CD8-positive, alpha-beta memory T cell (primary cell): ENCODE measurements around the gene PUSL1. TPM values are rescaled to one million over a fixed set of nuclear protein-coding genes. Genes with fewer than 3 reads are reported as not detected.

ENCODE experiments used
- CTCF ChIA-PET: fragments of 350-600 bp; sonication (Branson Sonifier 250); formaldehyde crosslinking; loops from one replicate; lab custom pipeline; 2021; ENCODE audit warnings: antibody characterized with exemption; lab: Charles Lee
- POLR2A ChIA-PET: fragments of 350-600 bp; sonication (Branson Sonifier 250); formaldehyde crosslinking; loops from one replicate; lab custom pipeline; 2021; ENCODE audit warnings: antibody characterized with exemption; lab: Charles Lee
- DNase-seq, 5 donors: peaks; one replicate each; pipeline versions ENCODE4 v3.0.0 to v3.0.0-alpha.2; 2020 to 2022; ENCODE audit warnings: mixed read lengths in 1 of 5
- H3K27ac ChIP-seq: one replicate; pipeline ENCODE4 v1.7.0; 2013; ENCODE audit warnings: low read depth, mild to moderate bottlenecking, low read length, moderate library complexity
- H3K27me3 ChIP-seq: 2 replicates; pipeline ENCODE4 v1.7.0; 2013; ENCODE audit warnings: low read length, mild to moderate bottlenecking; ENCODE audit not compliant: insufficient read depth, poor library complexity, severe bottlenecking
- H3K36me3 ChIP-seq: 2 replicates; pipeline ENCODE4 v1.7.0; 2013; ENCODE audit warnings: mild to moderate bottlenecking, low read length, moderate library complexity; ENCODE audit not compliant: insufficient read depth
- H3K4me1 ChIP-seq: 2 replicates; pipeline ENCODE4 v1.7.0; 2013; ENCODE audit warnings: mild to moderate bottlenecking, low read length, moderate library complexity; ENCODE audit not compliant: insufficient read depth
- H3K4me3 ChIP-seq: 2 replicates; pipeline ENCODE4 v1.7.0; 2013; ENCODE audit warnings: mild to moderate bottlenecking, low read length
- H3K9me3 ChIP-seq: 2 replicates; pipeline ENCODE4 v1.7.0; 2013; ENCODE audit warnings: mild to moderate bottlenecking, low read length
- H3K27ac Mint-ChIP-seq, 8 donors: one replicate each; pipeline ENCODE4 v1.8.0; 2020 to 2021; ENCODE audit warnings: mixed read lengths in 8 of 8, mild to moderate bottlenecking in 6 of 8, inconsistent platforms in 3 of 8, moderate library complexity in 3 of 8
- H3K27me3 Mint-ChIP-seq, 2 donors: one replicate each; pipeline ENCODE4 v1.8.0; 2020 to 2021; ENCODE audit warnings: mixed read lengths in 2 of 2, mild to moderate bottlenecking in 1 of 2, moderate library complexity in 1 of 2
- H3K36me3 Mint-ChIP-seq, 3 donors: one replicate each; pipeline ENCODE4 v1.8.0; 2020 to 2021; ENCODE audit warnings: mixed read lengths in 3 of 3, inconsistent platforms in 1 of 3, mild to moderate bottlenecking in 1 of 3
- H3K4me1 Mint-ChIP-seq, 3 donors: one replicate each; pipeline ENCODE4 v1.8.0; 2020 to 2021; ENCODE audit warnings: mixed read lengths in 3 of 3, inconsistent platforms in 1 of 3, mild to moderate bottlenecking in 1 of 3
- H3K4me3 Mint-ChIP-seq, 7 donors: one replicate each; pipeline ENCODE4 v1.8.0; 2020 to 2021; ENCODE audit warnings: mixed read lengths in 7 of 7, mild to moderate bottlenecking in 6 of 7, moderate library complexity in 4 of 7, inconsistent platforms in 2 of 7
- H3K9me3 Mint-ChIP-seq, 5 donors: one replicate each; pipeline ENCODE4 v1.8.0; 2020 to 2022; ENCODE audit warnings: mixed read lengths in 5 of 5, mild to moderate bottlenecking in 3 of 5, moderate library complexity in 2 of 5, inconsistent platforms in 1 of 5
- polyA plus RNA-seq: library from polyadenylated mRNA; unstranded; fragments of 300-500 nt; fragmentation: Illumina TruSeq; gene quantifications from one replicate; pipeline ENCODE4 v1.2.3, GENCODE V29; 2021
- total RNA-seq, 2 experiments: library from RNA; stranded (reverse); gene quantifications; one replicate each; pipeline ENCODE4 v1.2.3, GENCODE V29; 2021

The PUSL1 gene
- total and polyA plus RNA-seq, 3 experiments from 2014 or later, result 22.0 to 34.3 (median 32.9) TPM

GRCh38 chr1:1294250-1294890 lies 14.0 kb upstream of the PUSL1 start:
- H3K36me3 ChIP-seq, result no peaks in the 10 kb centered on the region
- H3K4me3 ChIP-seq, result no peak overlapping the region
- H3K27ac Mint-ChIP-seq, result no peak overlapping the region
- no peaks in the 10 kb centered on the region for H3K27me3 Mint-ChIP-seq
- H3K4me1 Mint-ChIP-seq, result peaks cover 0 to 4% (median 0%) of the 10 kb centered on the region in 3 donors
- no peaks in the 10 kb centered on the region for H3K4me1 ChIP-seq
- no peaks in the 10 kb centered on the region for H3K27me3 ChIP-seq
- H3K9me3 ChIP-seq, result no peaks in the 10 kb centered on the region
- ChIA-PET CTCF (interaction anchor here (1.5 kb wide), 1 partner anchor 172 kb away, joined by 6 read pairs; no protein-coding TSS in a partner anchor), POLR2A (no interaction called here)
- H3K27ac ChIP-seq, result no peak overlapping the region
- no peaks in the 10 kb centered on the region for H3K36me3 Mint-ChIP-seq
- no peak overlapping the region for H3K4me3 Mint-ChIP-seq
- no peaks in the 10 kb centered on the region for H3K9me3 Mint-ChIP-seq
- DNase-seq, result no peak

GRCh38 chr1:1295154-1295923 lies 13.1 kb upstream of the PUSL1 start:
- Mint-ChIP-seq H3K27ac (no peak overlapping the region), H3K4me1 (peaks cover 0 to 5% (median 4%) of the 10 kb centered on the region in 3 donors), H3K27me3 (no peaks in the 10 kb centered on the region), H3K9me3 (no peaks in the 10 kb centered on the region), H3K4me3 (no peak overlapping the region), H3K36me3 (no peaks in the 10 kb centered on the region)
- no peaks in the 10 kb centered on the region for H3K4me1 ChIP-seq
- no peak overlapping the region for H3K4me3 ChIP-seq
- ChIA-PET CTCF (interaction anchor here (1.5 kb wide), 1 partner anchor 173 kb away, joined by 6 read pairs; no protein-coding TSS in a partner anchor), POLR2A (no interaction called here)
- DNase-seq, result no peak
- H3K9me3 ChIP-seq, result no peaks in the 10 kb centered on the region
- no peak overlapping the region for H3K27ac ChIP-seq
- H3K27me3 ChIP-seq, result no peaks in the 10 kb centered on the region
- H3K36me3 ChIP-seq, result no peaks in the 10 kb centered on the region

- Mint-ChIP-seq H3K4me3 (no peak overlapping the region), H3K27me3 (no peaks in the 10 kb centered on the region), H3K9me3 (no peaks in the 10 kb centered on the region), H3K27ac (no peak overlapping the region), H3K36me3 (no peaks in the 10 kb centered on the region), H3K4me1 (peaks cover 0 to 5% (median 4%) of the 10 kb centered on the region in 3 donors)
- no peak overlapping the region for H3K27ac ChIP-seq
- no peaks in the 10 kb centered on the region for H3K36me3 ChIP-seq
- H3K9me3 ChIP-seq, result no peaks in the 10 kb centered on the region
- H3K4me1 ChIP-seq, result no peaks in the 10 kb centered on the region
- H3K27me3 ChIP-seq, result no peaks in the 10 kb centered on the region
- CTCF ChIA-PET, result no interaction called here
- H3K4me3 ChIP-seq, result no peak overlapping the region
- POLR2A ChIA-PET, result no interaction called here
- DNase-seq, result no peak
These were observed 12.0 kb upstream of the PUSL1 start for GRCh38 chr1:1296070-1297061.

GRCh38 chr1:1297802-1298424 lies 10.5 kb upstream of the PUSL1 start:
- Mint-ChIP-seq H3K27me3 (no peaks in the 10 kb centered on the region), H3K36me3 (no peaks in the 10 kb centered on the region), H3K27ac (no peak overlapping the region), H3K4me1 (peaks cover 0 to 5% (median 0%) of the 10 kb centered on the region in 3 donors), H3K9me3 (no peaks in the 10 kb centered on the region), H3K4me3 (no peak overlapping the region)
- H3K9me3 ChIP-seq, result no peaks in the 10 kb centered on the region
- H3K27ac ChIP-seq, result no peak overlapping the region
- ChIA-PET CTCF (no interaction called here), POLR2A (no interaction called here)
- H3K4me1 ChIP-seq, result no peaks in the 10 kb centered on the region
- no peak for DNase-seq
- H3K4me3 ChIP-seq, result no peak overlapping the region
- H3K27me3 ChIP-seq, result no peaks in the 10 kb centered on the region
- H3K36me3 ChIP-seq, result no peaks in the 10 kb centered on the region

- DNase-seq, result no peak
- H3K27ac ChIP-seq, result no peak overlapping the region
- H3K27me3 ChIP-seq, result no peaks in the 10 kb centered on the region
- no peak overlapping the region for H3K4me3 ChIP-seq
- Mint-ChIP-seq H3K4me3 (no peak overlapping the region), H3K9me3 (no peaks in the 10 kb centered on the region), H3K4me1 (peaks cover 0 to 5% (median 0%) of the 10 kb centered on the region in 3 donors), H3K36me3 (no peaks in the 10 kb centered on the region), H3K27me3 (no peaks in the 10 kb centered on the region), H3K27ac (no peak overlapping the region)
- POLR2A ChIA-PET, result no interaction called here
- no peaks in the 10 kb centered on the region for H3K36me3 ChIP-seq
- no peaks in the 10 kb centered on the region for H3K9me3 ChIP-seq
- CTCF ChIA-PET, result interaction anchor here (1.6 kb wide), 1 partner anchor 8 kb away, joined by 6 read pairs; no protein-coding TSS in a partner anchor
- H3K4me1 ChIP-seq, result no peaks in the 10 kb centered on the region
These were observed 9.3 kb upstream of the PUSL1 start for GRCh38 chr1:1298861-1299685.

- H3K27ac ChIP-seq, result no peak overlapping the region
- H3K9me3 Mint-ChIP-seq, result no peaks in the 10 kb centered on the region
- H3K36me3 Mint-ChIP-seq, result no peaks in the 10 kb centered on the region
- H3K27ac Mint-ChIP-seq, result no peak overlapping the region
- peaks cover 0 to 5% (median 3%) of the 10 kb centered on the region in 3 donors for H3K4me1 Mint-ChIP-seq
- no peak for DNase-seq
- H3K36me3 ChIP-seq, result no peaks in the 10 kb centered on the region
- no peak overlapping the region for H3K4me3 ChIP-seq
- H3K4me3 Mint-ChIP-seq, result no peak overlapping the region
- H3K27me3 Mint-ChIP-seq, result no peaks in the 10 kb centered on the region
- H3K9me3 ChIP-seq, result no peaks in the 10 kb centered on the region
- H3K27me3 ChIP-seq, result no peaks in the 10 kb centered on the region
- ChIA-PET CTCF (interaction anchor here (1.2 to 1.6 kb wide), 2 partner anchors 9 to 184 kb away, joined by 4 to 6 read pairs; partner anchors contain the start of gene C1orf159), POLR2A (interaction anchor here (0.7 kb wide), 1 partner anchor 11 kb away, joined by 4 read pairs; no protein-coding TSS in a partner anchor)
- H3K4me1 ChIP-seq, result peaks cover 5% of the 10 kb centered on the region
These were observed 8.6 kb upstream of the PUSL1 start for GRCh38 chr1:1299686-1300351.
